Astrocyte of the cerebellum (primary cell): Measurements from ENCODE around the gene SRGAP2C.
A peak's percentile ranks its signal among the peaks of the same experiment; 100 is the strongest.
"Not testable (repeated sequence)": the region's sequence is repeated elsewhere in the genome, so short reads cannot be mapped to it uniquely, and the experiment has no call there.

Source experiments
- DNase-seq: peaks from one replicate; pipeline ENCODE4 v3.0.0-alpha.2; 2011; ENCODE audit warnings: low read depth
- H3K4me3 ChIP-seq: 2 replicates; pipeline ENCODE4 v1.5.1; 2011; ENCODE audit warnings: mild to moderate bottlenecking, low read depth, low read length, moderate library complexity
- in situ Hi-C: cut with HindIII; loops from 2 replicates; pipeline ENCODE4 v1.10.0; 2017; ENCODE audit warnings: low sequenced_read_pairs

SRGAP2C gene

DNA sequence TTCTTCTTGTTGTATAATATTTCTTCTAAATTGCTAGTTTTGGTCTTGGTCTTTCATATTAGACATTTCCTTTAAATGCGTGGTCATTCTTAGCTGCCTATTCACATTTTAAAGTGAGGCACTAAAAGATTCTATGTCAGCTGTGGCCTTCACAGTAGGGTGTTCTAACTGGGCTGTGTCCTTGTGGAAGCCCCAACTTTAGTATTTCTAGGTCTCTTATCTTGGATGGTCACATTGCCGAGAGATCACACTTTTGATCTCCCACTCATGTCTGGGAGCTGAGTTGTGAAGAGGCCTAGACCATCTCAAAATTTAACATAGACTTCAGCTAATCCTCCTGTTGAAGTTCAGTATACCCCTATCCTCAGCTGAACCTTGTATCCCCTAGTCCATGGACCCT, 185.2 kb downstream of the SRGAP2C start:
- in situ Hi-C loops, H3K4me3 ChIP-seq, DNase-seq: not testable (repeated sequence)

DNA sequence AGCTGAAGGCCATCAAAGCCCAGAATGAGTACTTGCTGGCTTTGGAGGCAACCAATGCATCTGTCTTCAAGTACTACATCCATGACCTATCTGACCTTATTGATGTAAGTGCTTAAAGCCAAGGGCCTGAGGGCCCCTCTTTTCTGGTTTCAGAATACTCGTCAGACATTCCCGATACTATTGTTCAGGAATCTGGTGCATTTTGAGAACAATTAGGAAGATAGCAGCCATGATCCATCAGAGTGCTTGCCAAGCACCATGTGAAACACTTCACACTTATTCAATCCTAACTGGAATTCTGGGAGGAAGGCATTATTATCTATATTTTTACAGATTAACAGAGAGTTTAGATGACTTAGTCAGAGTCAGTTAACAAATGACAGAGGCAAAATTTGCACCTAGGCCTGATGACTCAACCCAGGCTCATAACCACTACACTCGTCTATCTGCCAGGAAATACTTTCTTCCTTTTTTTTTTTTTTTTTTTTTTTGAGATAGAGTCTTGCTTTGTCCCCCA, 190.1 kb downstream of the SRGAP2C start:
- in situ Hi-C loops, result not testable (repeated sequence)

DNA sequence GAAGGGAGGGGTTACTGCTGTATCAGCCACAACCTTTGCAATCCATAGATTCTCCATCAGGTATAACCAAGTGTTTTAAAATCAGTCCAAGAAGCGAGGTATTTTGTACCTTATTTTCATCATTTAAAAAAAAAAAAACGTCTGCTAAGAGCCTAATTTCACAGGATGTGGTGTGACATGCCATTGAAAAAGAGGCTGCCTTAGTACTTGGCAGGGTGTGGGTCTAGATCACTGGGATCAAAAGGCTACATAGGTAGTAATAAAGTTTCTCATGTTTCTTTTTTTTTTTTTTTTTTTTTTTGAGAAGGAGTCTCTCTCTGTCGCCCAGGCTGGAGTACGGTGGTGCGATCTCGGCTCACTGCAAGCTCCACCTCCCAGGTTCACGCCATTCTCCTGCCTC, 192.2 kb downstream of the SRGAP2C start:
- H3K4me3 ChIP-seq, in situ Hi-C loops, DNase-seq: not testable (repeated sequence)

More for the DNA sequence above, 190.1 kb downstream of the SRGAP2C start:
- not testable (repeated sequence) for H3K4me3 ChIP-seq, DNase-seq

DNA sequence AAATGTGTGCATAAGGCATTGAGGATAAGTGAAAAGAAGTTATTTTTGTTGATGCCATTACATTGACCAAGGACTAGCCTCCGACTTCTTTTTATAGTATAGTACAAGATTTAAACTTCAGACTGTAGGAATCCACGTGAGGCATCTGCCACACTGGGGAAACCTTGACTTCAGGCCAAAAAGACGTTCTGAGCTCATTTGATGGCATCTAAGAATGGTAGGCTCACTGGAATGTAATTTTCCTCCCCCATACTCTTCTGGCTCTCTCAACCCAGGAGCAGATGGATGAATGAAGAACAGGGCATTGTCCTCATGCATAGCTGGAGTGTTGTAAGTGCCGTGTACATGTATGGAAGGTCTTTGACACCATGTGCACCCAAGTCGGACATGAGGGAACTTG, 194.0 kb downstream of the SRGAP2C start:
- DNase-seq, H3K4me3 ChIP-seq, in situ Hi-C loops: not testable (repeated sequence)

DNA sequence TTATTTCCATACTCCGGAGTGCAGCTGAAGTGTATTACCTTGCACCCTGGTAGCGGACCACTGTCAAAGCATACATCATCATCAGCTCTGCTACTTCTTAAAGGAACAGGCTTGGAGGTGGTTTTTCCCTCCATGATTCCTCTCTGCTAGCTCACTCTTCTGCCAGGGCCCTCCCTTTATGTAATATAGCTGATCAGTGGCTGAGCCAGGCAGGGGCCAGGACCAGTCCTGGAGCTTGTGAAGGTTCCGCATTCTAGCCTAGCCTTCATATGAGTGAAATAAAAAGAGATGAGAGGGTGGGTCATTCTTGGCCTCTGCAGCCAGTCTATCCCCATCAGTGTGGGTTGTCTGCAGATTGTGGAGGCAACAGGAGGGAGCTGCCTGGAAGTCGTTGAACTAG, 200.0 kb downstream of the SRGAP2C start:
- in situ Hi-C loops, H3K4me3 ChIP-seq, DNase-seq: not testable (repeated sequence)

- H3K4me3 ChIP-seq, DNase-seq, in situ Hi-C loops: not testable (repeated sequence)
Measured at GRCh38 chr1:121385162-121385561, 200.4 kb downstream of the SRGAP2C start.

DNA sequence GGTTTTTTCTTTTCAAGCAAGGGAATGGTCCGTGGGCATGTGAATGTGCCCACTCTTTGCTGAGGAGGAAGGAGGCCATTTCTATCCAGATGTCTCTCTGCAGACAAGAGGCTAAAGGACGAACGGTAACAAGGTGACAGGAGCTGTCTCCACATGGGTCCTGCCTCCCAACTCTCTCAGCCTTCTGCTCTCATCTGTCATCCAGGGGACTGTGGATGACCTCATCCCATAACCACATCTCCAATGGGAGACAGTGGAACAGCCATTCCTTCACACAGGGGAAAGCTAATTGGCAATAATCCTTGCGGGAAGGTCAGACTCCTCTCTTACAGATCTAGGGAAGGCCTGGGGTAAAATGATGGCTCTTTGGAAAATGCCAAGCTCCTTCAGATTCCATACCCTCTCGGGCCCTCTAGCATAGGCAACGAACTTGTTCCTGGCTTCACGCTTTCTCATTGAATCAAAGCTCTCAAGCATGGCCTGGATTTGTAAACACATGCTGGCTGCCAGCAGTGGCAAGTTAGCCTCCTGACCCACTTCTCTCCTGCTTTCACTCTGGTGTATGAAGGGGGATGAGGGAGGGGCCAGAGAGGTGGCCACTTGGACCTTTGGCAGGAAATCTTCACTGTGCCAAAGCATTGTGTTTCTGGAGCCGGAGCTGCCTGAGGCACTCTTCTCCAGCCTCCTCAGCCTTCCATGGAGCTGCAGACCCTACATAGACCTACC, 201.0 kb downstream of the SRGAP2C start:
- DNase-seq, H3K4me3 ChIP-seq, in situ Hi-C loops: not testable (repeated sequence)

DNA sequence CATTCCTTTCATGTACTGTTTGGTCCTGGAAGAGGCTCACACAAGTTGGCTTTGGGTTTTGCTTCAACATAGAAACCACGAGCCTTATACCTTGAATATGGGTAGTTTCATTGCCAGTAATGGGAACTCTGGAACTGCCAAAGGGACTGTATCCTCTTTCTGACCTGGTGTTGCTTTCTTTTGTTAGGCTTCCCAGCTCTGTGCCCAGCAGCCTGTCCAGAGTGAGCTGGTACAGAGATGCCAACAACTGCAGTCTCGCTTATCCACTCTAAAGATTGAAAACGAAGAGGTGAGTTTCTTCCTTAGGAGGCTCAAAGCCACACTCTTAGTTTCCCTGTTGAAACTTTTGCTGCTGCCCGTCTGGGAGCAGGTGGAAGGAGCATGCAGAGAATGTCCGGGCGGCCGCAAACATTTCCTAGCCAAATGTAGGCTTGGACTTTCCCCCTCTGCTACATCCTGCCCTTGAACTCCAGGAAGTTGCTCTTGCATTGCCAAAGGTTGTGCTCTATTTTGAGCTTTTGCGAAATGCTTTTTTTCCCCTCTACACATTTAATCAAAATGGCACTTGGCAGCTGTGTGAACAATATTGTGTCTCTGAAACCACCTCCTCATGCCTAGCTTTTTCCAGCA, 201.7 kb downstream of the SRGAP2C start:
- in situ Hi-C loops, DNase-seq, H3K4me3 ChIP-seq: not testable (repeated sequence)

- in situ Hi-C loops, DNase-seq, H3K4me3 ChIP-seq: not testable (repeated sequence)
Measured at GRCh38 chr1:121389895-121390560, 205.3 kb downstream of the SRGAP2C start.

DNA sequence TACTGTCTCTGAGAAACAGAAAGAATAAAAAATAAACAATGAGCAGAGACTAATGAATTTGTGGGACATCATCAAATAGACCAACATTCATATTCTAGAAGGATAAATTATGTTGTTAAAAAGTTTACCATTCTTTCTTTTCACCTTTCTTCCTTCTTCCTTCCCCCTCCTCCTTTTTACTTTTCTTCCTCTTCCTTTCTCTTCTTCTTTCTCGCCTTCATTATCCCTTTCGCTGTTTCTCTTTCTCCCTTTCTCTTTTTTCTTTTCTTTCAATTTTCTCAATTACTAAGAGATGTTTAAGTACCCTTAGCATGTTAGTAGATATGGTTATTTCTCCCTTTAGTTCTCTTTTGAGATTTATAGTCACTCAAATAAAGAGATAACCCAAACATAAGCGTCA, 207.4 kb downstream of the SRGAP2C start:
- DNase-seq, in situ Hi-C loops, H3K4me3 ChIP-seq: not testable (repeated sequence)

DNA sequence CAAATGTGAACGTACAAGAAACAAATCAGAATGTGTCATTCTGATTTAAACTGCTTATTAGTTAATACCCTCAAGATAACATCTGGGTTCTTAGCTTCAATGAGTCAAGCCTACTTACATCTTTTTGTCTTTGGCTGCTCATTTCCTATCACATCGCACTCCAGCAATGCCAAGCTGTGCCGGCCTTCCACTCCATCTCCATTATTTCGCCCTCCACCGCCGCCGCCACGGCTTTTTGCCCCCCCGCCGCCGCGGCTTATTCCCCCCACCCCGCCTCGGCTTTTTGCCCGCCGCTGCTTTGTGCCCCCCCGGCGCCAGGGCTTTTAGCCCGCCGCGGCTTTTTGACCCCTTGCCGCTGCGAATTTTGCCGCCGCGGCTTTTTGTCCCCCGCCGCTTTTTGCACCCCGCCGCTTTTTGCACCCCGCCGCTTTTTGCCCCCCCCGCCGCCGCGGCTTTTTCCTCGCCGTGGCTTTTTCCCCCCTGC, 211.0 kb downstream of the SRGAP2C start:
- in situ Hi-C loops, DNase-seq: not testable (repeated sequence)
- peak overlapping the region; percentile 46 for H3K4me3 ChIP-seq

GRCh38 chr1:121396335-121397081, 211.7 kb downstream of the SRGAP2C start:
- in situ Hi-C loops, DNase-seq: not testable (repeated sequence)
- H3K4me3 ChIP-seq, result peak overlapping the region; percentile 46

- DNase-seq, in situ Hi-C loops: not testable (repeated sequence)
- peak overlapping the region; percentile 46 for H3K4me3 ChIP-seq
Measured at GRCh38 chr1:121397101-121397500, 212.3 kb downstream of the SRGAP2C start.

DNA sequence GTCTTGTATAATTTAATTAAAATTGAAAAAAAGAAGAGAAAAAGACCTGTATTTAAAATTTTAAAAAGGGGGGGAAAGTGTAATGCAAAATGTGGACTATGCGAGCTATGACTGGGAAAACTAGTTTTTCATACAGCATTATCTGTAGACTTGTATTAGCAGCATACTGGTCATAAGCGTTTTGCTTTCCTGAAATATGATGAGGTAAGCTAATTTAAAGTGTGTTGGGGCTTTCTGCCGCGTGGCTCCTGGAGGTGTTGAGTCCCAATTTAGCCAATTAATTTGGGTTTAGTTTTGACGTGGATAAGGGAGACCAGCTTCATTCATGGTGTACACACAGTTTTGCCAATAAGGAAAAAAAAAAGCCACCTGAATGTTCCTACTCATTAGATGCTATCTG, 214.4 kb downstream of the SRGAP2C start:
- H3K4me3 ChIP-seq, DNase-seq, in situ Hi-C loops: not testable (repeated sequence)

- in situ Hi-C loops, DNase-seq, H3K4me3 ChIP-seq: not testable (repeated sequence)
Measured at GRCh38 chr1:121400108-121400507, 215.3 kb downstream of the SRGAP2C start.

- H3K4me3 ChIP-seq, DNase-seq, in situ Hi-C loops: not testable (repeated sequence)
Measured at GRCh38 chr1:121400541-121401310, 216.0 kb downstream of the SRGAP2C start.
